GM15510 (cell line): ENCODE results near the gene FBXL22.

ENCODE experiments used
- POLR2A ChIP-seq: IDR thresholded peaks from 3 replicates; pipeline ENCODE4 v1.6.1; 2011; ENCODE audit warnings: borderline replicate concordance; ENCODE audit not compliant: insufficient read length; ENCODE audit errors: extremely low read depth

Gene FBXL22

GRCh38 chr15:63600616-63601025, 3.4 kb downstream of the FBXL22 start:
- TF ChIP-seq POLR2A, result peak; percentile 92

GRCh38 chr15:63601026-63601703, 4.0 kb downstream of the FBXL22 start:
- TF ChIP-seq POLR2A, result peak; percentile 47

- TF ChIP-seq POLR2A, result no peak
Measured at GRCh38 chr15:63601704-63602185, 4.6 kb downstream of the FBXL22 start.

- TF ChIP-seq POLR2A, result no peak
Measured at GRCh38 chr15:63602595-63602994, 5.4 kb downstream of the FBXL22 start.

- TF ChIP-seq POLR2A, result no peak
Measured at GRCh38 chr15:63603516-63603915, 6.3 kb downstream of the FBXL22 start.

GRCh38 chr15:63604281-63604680, 7.1 kb downstream of the FBXL22 start:
- no peak for TF ChIP-seq POLR2A

- no peak for TF ChIP-seq POLR2A
Measured at GRCh38 chr15:63605036-63605435, 7.8 kb downstream of the FBXL22 start.

- no peak for TF ChIP-seq POLR2A
Measured at GRCh38 chr15:63605816-63606215, 8.6 kb downstream of the FBXL22 start.

- TF ChIP-seq POLR2A, result no peak
Measured at GRCh38 chr15:63606308-63606707, 9.1 kb downstream of the FBXL22 start.

GRCh38 chr15:63608989-63609388, 11.8 kb downstream of the FBXL22 start:
- no peak for TF ChIP-seq POLR2A

GRCh38 chr15:63609448-63609847, 12.3 kb downstream of the FBXL22 start:
- TF ChIP-seq POLR2A, result no peak

- no peak for TF ChIP-seq POLR2A
Measured at GRCh38 chr15:63610209-63610841, 13.1 kb downstream of the FBXL22 start.

GRCh38 chr15:63611177-63611576, 14.0 kb downstream of the FBXL22 start:
- no peak for TF ChIP-seq POLR2A

- no peak for TF ChIP-seq POLR2A
Measured at GRCh38 chr15:63612300-63612699, 15.1 kb downstream of the FBXL22 start.

- no peak for TF ChIP-seq POLR2A
Measured at GRCh38 chr15:63615935-63616334, 18.7 kb downstream of the FBXL22 start.
